Measurements from ENCODE around the gene TNFRSF4. TPM values are rescaled to one million over a fixed set of nuclear protein-coding genes. Genes with fewer than 3 reads are reported as not detected.

TNFRSF4 gene
- total and polyA plus RNA-seq, 2 of the 13 experiments (the other 11 are each of a cell fraction or from before 2014, with no cell fraction given) = not detected

GRCh38 chr1:1165485-1165884 lies 48.5 kb downstream of the TNFRSF4 start (continued):
- TF ChIP-seq, protein P1, sequence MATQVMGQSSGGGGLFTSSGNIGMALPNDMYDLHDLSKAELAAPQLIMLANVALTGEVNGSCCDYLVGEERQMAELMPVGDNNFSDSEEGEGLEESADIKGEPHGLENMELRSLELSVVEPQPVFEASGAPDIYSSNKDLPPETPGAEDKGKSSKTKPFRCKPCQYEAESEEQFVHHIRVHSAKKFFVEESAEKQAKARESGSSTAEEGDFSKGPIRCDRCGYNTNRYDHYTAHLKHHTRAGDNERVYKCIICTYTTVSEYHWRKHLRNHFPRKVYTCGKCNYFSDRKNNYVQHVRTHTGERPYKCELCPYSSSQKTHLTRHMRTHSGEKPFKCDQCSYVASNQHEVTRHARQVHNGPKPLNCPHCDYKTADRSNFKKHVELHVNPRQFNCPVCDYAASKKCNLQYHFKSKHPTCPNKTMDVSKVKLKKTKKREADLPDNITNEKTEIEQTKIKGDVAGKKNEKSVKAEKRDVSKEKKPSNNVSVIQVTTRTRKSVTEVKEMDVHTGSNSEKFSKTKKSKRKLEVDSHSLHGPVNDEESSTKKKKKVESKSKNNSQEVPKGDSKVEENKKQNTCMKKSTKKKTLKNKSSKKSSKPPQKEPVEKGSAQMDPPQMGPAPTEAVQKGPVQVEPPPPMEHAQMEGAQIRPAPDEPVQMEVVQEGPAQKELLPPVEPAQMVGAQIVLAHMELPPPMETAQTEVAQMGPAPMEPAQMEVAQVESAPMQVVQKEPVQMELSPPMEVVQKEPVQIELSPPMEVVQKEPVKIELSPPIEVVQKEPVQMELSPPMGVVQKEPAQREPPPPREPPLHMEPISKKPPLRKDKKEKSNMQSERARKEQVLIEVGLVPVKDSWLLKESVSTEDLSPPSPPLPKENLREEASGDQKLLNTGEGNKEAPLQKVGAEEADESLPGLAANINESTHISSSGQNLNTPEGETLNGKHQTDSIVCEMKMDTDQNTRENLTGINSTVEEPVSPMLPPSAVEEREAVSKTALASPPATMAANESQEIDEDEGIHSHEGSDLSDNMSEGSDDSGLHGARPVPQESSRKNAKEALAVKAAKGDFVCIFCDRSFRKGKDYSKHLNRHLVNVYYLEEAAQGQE (IDR thresholded peaks at IDR 0.05; ENCODE audit: borderline replicate concordance in 1 of 2, low read depth in 1 of 2, low read length in 2 of 2) = no peak
- TF ChIP-seq HNF4A (CRISPR knock-in tag; IDR thresholded peaks at IDR 0.05) = no peak
- no peak for TF ChIP-seq ZBTB14 (CRISPR knock-in tag; IDR thresholded peaks at IDR 0.05)
- no peak for TF ChIP-seq SRSF9 (IDR thresholded peaks at IDR 0.05; ENCODE audit: borderline replicate concordance, insufficient read depth, low read depth, low read length, poor library complexity, severe bottlenecking)
- no peak for TF ChIP-seq GABPA (IDR thresholded peaks at IDR 0.05; ENCODE audit: low read depth, low read length)
- TF ChIP-seq GABPA (CRISPR knock-in tag; IDR thresholded peaks at IDR 0.05; ENCODE audit: low read depth) = no peak
- no peak for TF ChIP-seq ZNF556 (CRISPR knock-in tag; IDR thresholded peaks at IDR 0.05; ENCODE audit: borderline replicate concordance)
- TF ChIP-seq ZNF17 (CRISPR knock-in tag; IDR thresholded peaks at IDR 0.05) = no peak
- TF ChIP-seq ZMYM4 (CRISPR knock-in tag; IDR thresholded peaks at IDR 0.05) = no peak
- no peak for TF ChIP-seq POGZ (CRISPR knock-in tag; IDR thresholded peaks at IDR 0.05)
- no peak for TF ChIP-seq RORA (CRISPR knock-in tag; IDR thresholded peaks at IDR 0.05)
- TF ChIP-seq, protein P2, sequence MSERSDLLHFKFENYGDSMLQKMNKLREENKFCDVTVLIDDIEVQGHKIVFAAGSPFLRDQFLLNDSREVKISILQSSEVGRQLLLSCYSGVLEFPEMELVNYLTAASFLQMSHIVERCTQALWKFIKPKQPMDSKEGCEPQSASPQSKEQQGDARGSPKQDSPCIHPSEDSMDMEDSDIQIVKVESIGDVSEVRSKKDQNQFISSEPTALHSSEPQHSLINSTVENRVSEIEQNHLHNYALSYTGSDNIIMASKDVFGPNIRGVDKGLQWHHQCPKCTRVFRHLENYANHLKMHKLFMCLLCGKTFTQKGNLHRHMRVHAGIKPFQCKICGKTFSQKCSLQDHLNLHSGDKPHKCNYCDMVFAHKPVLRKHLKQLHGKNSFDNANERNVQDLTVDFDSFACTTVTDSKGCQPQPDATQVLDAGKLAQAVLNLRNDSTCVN (CRISPR knock-in tag; IDR thresholded peaks at IDR 0.05; ENCODE audit: borderline replicate concordance) = no peak
- TF ChIP-seq, protein P3, sequence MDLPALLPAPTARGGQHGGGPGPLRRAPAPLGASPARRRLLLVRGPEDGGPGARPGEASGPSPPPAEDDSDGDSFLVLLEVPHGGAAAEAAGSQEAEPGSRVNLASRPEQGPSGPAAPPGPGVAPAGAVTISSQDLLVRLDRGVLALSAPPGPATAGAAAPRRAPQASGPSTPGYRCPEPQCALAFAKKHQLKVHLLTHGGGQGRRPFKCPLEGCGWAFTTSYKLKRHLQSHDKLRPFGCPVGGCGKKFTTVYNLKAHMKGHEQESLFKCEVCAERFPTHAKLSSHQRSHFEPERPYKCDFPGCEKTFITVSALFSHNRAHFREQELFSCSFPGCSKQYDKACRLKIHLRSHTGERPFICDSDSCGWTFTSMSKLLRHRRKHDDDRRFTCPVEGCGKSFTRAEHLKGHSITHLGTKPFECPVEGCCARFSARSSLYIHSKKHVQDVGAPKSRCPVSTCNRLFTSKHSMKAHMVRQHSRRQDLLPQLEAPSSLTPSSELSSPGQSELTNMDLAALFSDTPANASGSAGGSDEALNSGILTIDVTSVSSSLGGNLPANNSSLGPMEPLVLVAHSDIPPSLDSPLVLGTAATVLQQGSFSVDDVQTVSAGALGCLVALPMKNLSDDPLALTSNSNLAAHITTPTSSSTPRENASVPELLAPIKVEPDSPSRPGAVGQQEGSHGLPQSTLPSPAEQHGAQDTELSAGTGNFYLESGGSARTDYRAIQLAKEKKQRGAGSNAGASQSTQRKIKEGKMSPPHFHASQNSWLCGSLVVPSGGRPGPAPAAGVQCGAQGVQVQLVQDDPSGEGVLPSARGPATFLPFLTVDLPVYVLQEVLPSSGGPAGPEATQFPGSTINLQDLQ (CRISPR knock-in tag; IDR thresholded peaks at IDR 0.05) = no peak
- TF ChIP-seq ETV6 (CRISPR knock-in tag; conservative IDR thresholded peaks at IDR 0.05) = 0 out of 2 replicates have a peak, but pooled peaks have one; percentile 46
- TF ChIP-seq AKAP8 (CRISPR knock-in tag; IDR thresholded peaks at IDR 0.05) = no peak
- no peak for TF ChIP-seq ZSCAN22 (CRISPR knock-in tag; IDR thresholded peaks at IDR 0.05)
- no peak for TF ChIP-seq ZNF550 (CRISPR knock-in tag; IDR thresholded peaks at IDR 0.05; ENCODE audit: borderline replicate concordance)
- TF ChIP-seq, protein P4, sequence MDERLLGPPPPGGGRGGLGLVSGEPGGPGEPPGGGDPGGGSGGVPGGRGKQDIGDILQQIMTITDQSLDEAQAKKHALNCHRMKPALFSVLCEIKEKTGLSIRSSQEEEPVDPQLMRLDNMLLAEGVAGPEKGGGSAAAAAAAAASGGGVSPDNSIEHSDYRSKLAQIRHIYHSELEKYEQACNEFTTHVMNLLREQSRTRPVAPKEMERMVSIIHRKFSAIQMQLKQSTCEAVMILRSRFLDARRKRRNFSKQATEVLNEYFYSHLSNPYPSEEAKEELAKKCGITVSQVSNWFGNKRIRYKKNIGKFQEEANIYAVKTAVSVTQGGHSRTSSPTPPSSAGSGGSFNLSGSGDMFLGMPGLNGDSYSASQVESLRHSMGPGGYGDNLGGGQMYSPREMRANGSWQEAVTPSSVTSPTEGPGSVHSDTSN (CRISPR knock-in tag; IDR thresholded peaks at IDR 0.05) = no peak
- TF ChIP-seq MAFF (IDR thresholded peaks at IDR 0.05; ENCODE audit: low read depth, low read length) = no peak
- TF ChIP-seq IKZF1 (IDR thresholded peaks at IDR 0.05) = no peak
- TF ChIP-seq JARID2 (CRISPR knock-in tag; IDR thresholded peaks at IDR 0.05; ENCODE audit: insufficient replicate concordance) = no peak
